Measurements from ENCODE around the gene ZNF141. TPM values are rescaled to one million over a fixed set of nuclear protein-coding genes. Genes with fewer than 3 reads are reported as not detected.

ZNF141 gene
- total and polyA plus RNA-seq, 2 of the 8 experiments (the other 6 are each of a cell fraction or from before 2014, with no cell fraction given) = 8.5 to 50.8 TPM

- no peak for TF ChIP-seq SRF (IDR thresholded peaks at IDR 0.05; ENCODE audit: low read depth, low read length)
Observed at GRCh38 chr4:337143-337931, at the start of gene ZNF141 (continued).

All from H1 (cell line).